Measurements from ENCODE around the gene ELMO3. TPM values are rescaled to one million over a fixed set of nuclear protein-coding genes. Genes with fewer than 3 reads are reported as not detected.

ELMO3 gene
- total and polyA plus RNA-seq, 2 of the 13 experiments (the other 11 are each of a cell fraction or from before 2014, with no cell fraction given) = 2.6 to 4.0 TPM

GRCh38 chr16:67170168-67170948, 28.6 kb upstream of the ELMO3 start, which contains the start of gene NOL3 (continued):
- TF ChIP-seq ZNF574 (CRISPR knock-in tag; IDR thresholded peaks at IDR 0.05) (no peak; the same call in 1 of the 2 replicates), SMAD1 (CRISPR knock-in tag; IDR thresholded peaks at IDR 0.05; ENCODE audit: borderline replicate concordance, low read depth) (no peak), ZNF484 (CRISPR knock-in tag; IDR thresholded peaks at IDR 0.05; ENCODE audit: borderline replicate concordance, low read depth) (no peak), MAZ (IDR thresholded peaks at IDR 0.05; ENCODE audit: borderline replicate concordance, low read depth, low read length) (peak; percentile 40; the same call in 1 of the 2 replicates), MAZ (CRISPR knock-in tag; IDR thresholded peaks at IDR 0.05; ENCODE audit: low read depth) (peak; percentile 73), TBX2 (CRISPR knock-in tag; IDR thresholded peaks at IDR 0.05; ENCODE audit: borderline replicate concordance) (no peak), ARID2 (CRISPR knock-in tag; IDR thresholded peaks at IDR 0.05; ENCODE audit: borderline replicate concordance) (0 out of 2 replicates have a peak, but pooled peaks have one; percentile 30), DPF2 (CRISPR knock-in tag; IDR thresholded peaks at IDR 0.05; ENCODE audit: borderline replicate concordance, low read depth) (0 out of 2 replicates have a peak, but pooled peaks have one; percentile 17), FOXA1 (IDR thresholded peaks at IDR 0.05) (no peak), FOXA1 (CRISPR knock-in tag; IDR thresholded peaks at IDR 0.05) (no peak), RAD21 (CRISPR knock-in tag; IDR thresholded peaks at IDR 0.05) (peak; percentile 13; the same call in 1 of the 2 replicates), HOXA5 (CRISPR knock-in tag; IDR thresholded peaks at IDR 0.05) (no peak), NFE2 (CRISPR knock-in tag; IDR thresholded peaks at IDR 0.05) (peak; percentile 52; the same call in 1 of the 2 replicates), FOXA3 (CRISPR knock-in tag; IDR thresholded peaks at IDR 0.05) (no peak; the same call in 1 of the 2 replicates), NR2C2 (CRISPR knock-in tag; IDR thresholded peaks at IDR 0.05; ENCODE audit: borderline replicate concordance) (no peak), ZNF772 (CRISPR knock-in tag; IDR thresholded peaks at IDR 0.05) (peak; percentile 24; the same call in 1 of the 2 replicates), ZBTB21 (CRISPR knock-in tag; IDR thresholded peaks at IDR 0.05) (no peak), KMT2A (CRISPR knock-in tag; IDR thresholded peaks at IDR 0.05) (0 out of 2 replicates have a peak, but pooled peaks have one; percentile 53), ZFY (CRISPR knock-in tag; IDR thresholded peaks at IDR 0.05) (peak; percentile 76; the same call in 1 of the 2 replicates), ZNF580 (CRISPR knock-in tag; IDR thresholded peaks at IDR 0.05; ENCODE audit: borderline replicate concordance, low read depth) (no peak; the same call in 1 of the 2 replicates), ERF (CRISPR knock-in tag; IDR thresholded peaks at IDR 0.05) (no peak; the same call in 1 of the 2 replicates), TCF12 (IDR thresholded peaks at IDR 0.05) (no peak), TCF12 (CRISPR knock-in tag; IDR thresholded peaks at IDR 0.05) (no peak; the same call in 1 of the 2 replicates)
- TF ChIP-seq, protein P1, sequence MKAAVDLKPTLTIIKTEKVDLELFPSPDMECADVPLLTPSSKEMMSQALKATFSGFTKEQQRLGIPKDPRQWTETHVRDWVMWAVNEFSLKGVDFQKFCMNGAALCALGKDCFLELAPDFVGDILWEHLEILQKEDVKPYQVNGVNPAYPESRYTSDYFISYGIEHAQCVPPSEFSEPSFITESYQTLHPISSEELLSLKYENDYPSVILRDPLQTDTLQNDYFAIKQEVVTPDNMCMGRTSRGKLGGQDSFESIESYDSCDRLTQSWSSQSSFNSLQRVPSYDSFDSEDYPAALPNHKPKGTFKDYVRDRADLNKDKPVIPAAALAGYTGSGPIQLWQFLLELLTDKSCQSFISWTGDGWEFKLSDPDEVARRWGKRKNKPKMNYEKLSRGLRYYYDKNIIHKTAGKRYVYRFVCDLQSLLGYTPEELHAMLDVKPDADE (CRISPR knock-in tag; IDR thresholded peaks at IDR 0.05) = no peak
- TF ChIP-seq, protein P2, sequence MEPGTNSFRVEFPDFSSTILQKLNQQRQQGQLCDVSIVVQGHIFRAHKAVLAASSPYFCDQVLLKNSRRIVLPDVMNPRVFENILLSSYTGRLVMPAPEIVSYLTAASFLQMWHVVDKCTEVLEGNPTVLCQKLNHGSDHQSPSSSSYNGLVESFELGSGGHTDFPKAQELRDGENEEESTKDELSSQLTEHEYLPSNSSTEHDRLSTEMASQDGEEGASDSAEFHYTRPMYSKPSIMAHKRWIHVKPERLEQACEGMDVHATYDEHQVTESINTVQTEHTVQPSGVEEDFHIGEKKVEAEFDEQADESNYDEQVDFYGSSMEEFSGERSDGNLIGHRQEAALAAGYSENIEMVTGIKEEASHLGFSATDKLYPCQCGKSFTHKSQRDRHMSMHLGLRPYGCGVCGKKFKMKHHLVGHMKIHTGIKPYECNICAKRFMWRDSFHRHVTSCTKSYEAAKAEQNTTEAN (CRISPR knock-in tag; conservative IDR thresholded peaks at IDR 0.05) = no peak

All from HepG2 (cell line).